H1 (cell line): ENCODE results near the gene DGKZ. TPM values are rescaled to one million over a fixed set of nuclear protein-coding genes. Genes with fewer than 3 reads are reported as not detected.

Source experiments
- ASH2L ChIP-seq: fragments of 200-600, 300-600 bp; sonication (generic); IDR thresholded peaks from one replicate; pipeline ENCODE4 v1.7.1; 2017; ENCODE audit warnings: low read length
- BRCA1 ChIP-seq: IDR thresholded peaks from 2 replicates; pipeline ENCODE4 v1.6.1; 2012; ENCODE audit warnings: low read depth, low read length, improper control_type of control experiment
- CBX5 ChIP-seq: fragments of 300-800, 300-1000 bp; sonication (generic); IDR thresholded peaks from 2 replicates; pipeline ENCODE4 v1.7.1; 2016; ENCODE audit warnings: antibody characterized with exemption, low read length, low read depth
- CTBP2 ChIP-seq: IDR thresholded peaks from 2 replicates; pipeline ENCODE4 v1.7.0; 2011; ENCODE audit warnings: borderline replicate concordance, mild to moderate bottlenecking, moderate library complexity, mixed read lengths, low read length; ENCODE audit not compliant: insufficient read depth, insufficient read length
- E2F6 ChIP-seq: IDR thresholded peaks from 2 replicates; pipeline ENCODE4 v1.6.1; 2012; ENCODE audit warnings: inconsistent platforms
- EP300 ChIP-seq, 2 experiments: IDR thresholded peaks; 1 replicate in 1 of 2; 2 replicates in 1 of 2; pipeline ENCODE4 v1.6.1; 2011 to 2012; ENCODE audit warnings: low read depth in 2 of 2, low read length in 2 of 2, mild to moderate bottlenecking in 2 of 2, borderline replicate concordance in 1 of 2, inconsistent platforms in 1 of 2, moderate library complexity in 1 of 2
- EZH2 ChIP-seq: fragments of 200-600 bp; sonication (generic); IDR thresholded peaks from 2 replicates; pipeline ENCODE4 v1.7.1; 2012; ENCODE audit warnings: low read depth, mild to moderate bottlenecking, moderate library complexity, low read length, inconsistent platforms; ENCODE audit not compliant: severe bottlenecking
- JUN ChIP-seq: IDR thresholded peaks from 2 replicates; pipeline ENCODE4 v1.6.1; 2011; ENCODE audit warnings: low read depth, mild to moderate bottlenecking, improper control_type of control experiment, low read length
- JUND ChIP-seq: IDR thresholded peaks from 2 replicates; pipeline ENCODE4 v1.6.1; 2011; ENCODE audit warnings: mild to moderate bottlenecking, improper control_type of control experiment, low read length
- NANOG ChIP-seq: IDR thresholded peaks from 2 replicates; pipeline ENCODE4 v1.6.1; 2011; ENCODE audit warnings: low read length, low read depth, mild to moderate bottlenecking, inconsistent platforms; ENCODE audit not compliant: insufficient read depth, poor library complexity, severe bottlenecking
- POLR2A ChIP-seq, 2 experiments: IDR thresholded peaks; 1 replicate in 1 of 2; 2 replicates in 1 of 2; pipeline ENCODE4 v1.6.1; 2011; ENCODE audit warnings: low read depth in 2 of 2, low read length in 2 of 2, mild to moderate bottlenecking in 2 of 2; ENCODE audit errors: control extremely low read depth in 1 of 2
- POLR2AphosphoS5 ChIP-seq: IDR thresholded peaks from 2 replicates; pipeline ENCODE4 v1.6.1; 2011; ENCODE audit warnings: low read depth, low read length
- POU5F1 ChIP-seq: IDR thresholded peaks from 2 replicates; pipeline ENCODE4 v1.6.1; 2011; ENCODE audit warnings: low read depth, mild to moderate bottlenecking, low read length, moderate library complexity
- RXRA ChIP-seq: IDR thresholded peaks from 2 replicates; pipeline ENCODE4 v1.6.1; 2011; ENCODE audit warnings: low read depth, mild to moderate bottlenecking, low read length, moderate library complexity; ENCODE audit not compliant: insufficient read depth
- SP2 ChIP-seq: IDR thresholded peaks from 2 replicates; pipeline ENCODE4 v1.6.1; 2012; ENCODE audit warnings: mild to moderate bottlenecking, low read length, inconsistent platforms
- SUZ12 ChIP-seq: fragments of 200-600 bp; sonication (generic); IDR thresholded peaks from 2 replicates; pipeline ENCODE4 v1.6.1; 2012; ENCODE audit warnings: mild to moderate bottlenecking, inconsistent platforms, low read length, moderate library complexity, mixed read lengths
- TAF7 ChIP-seq: optimal IDR thresholded peaks from 2 replicates; pipeline ENCODE3; 2011; ENCODE audit warnings: low read depth, mild to moderate bottlenecking, inconsistent platforms, low read length, moderate library complexity, borderline replicate concordance
- polyA plus RNA-seq, 7 experiments: library from polyadenylated mRNA; depleted of rRNA in 3 of 7; stranded (reverse) in 5 of 7; unstranded in 2 of 7; fragments of >200 nt in 5 of 7; fragments of 200-250 nt in 2 of 7; gene quantifications; 1 replicate in 5 of 7; 2 replicates in 1 of 7; 4 replicates in 1 of 7; pipeline versions ENCODE4 v1.2.1 to v1.2.3, GENCODE V29; 2011 to 2013; ENCODE audit warnings: missing spikeins in 2 of 7, mixed read lengths in 2 of 7
- total RNA-seq: library from RNA; stranded (reverse); fragmentation: NEBNext Ultra II Directional; extraction: Animal tissue kit (Norgen Biotek cat#: 25700); gene quantifications from 2 replicates; pipeline ENCODE4 v1.2.1, GENCODE V29; 2021
- TF ChIP-seq, protein P1 (sequence below): IDR thresholded peaks from 2 replicates; pipeline ENCODE4 v1.6.1; 2012; ENCODE audit warnings: inconsistent platforms

Gene DGKZ
- total and polyA plus RNA-seq, 2 of the 8 experiments (the other 6 are each of a cell fraction or from before 2014, with no cell fraction given), result 84.4 to 184 TPM

- no peak for TF ChIP-seq RXRA
- TF ChIP-seq POLR2AphosphoS5, result no peak; the same call in 1 of the 2 replicates
- TF ChIP-seq TAF7, result no peak
- TF ChIP-seq EZH2, result no peak
- TF ChIP-seq, protein P1, sequence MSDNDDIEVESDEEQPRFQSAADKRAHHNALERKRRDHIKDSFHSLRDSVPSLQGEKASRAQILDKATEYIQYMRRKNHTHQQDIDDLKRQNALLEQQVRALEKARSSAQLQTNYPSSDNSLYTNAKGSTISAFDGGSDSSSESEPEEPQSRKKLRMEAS, result peak; percentile 61
- TF ChIP-seq CBX5, result no peak
- no peak for TF ChIP-seq SP2
- TF ChIP-seq JUND, result no peak
- TF ChIP-seq NANOG, result no peak
- no peak; the same call in 1 of the 2 replicates for TF ChIP-seq E2F6
- TF ChIP-seq CTBP2, result no peak
- TF ChIP-seq EP300 (IDR thresholded peaks at IDR 0.05; ENCODE audit: borderline replicate concordance in 1 of 2, low read depth in 2 of 2, low read length in 2 of 2), result 0 out of 3 replicates have a peak, but pooled peaks of 1 of the 2 experiments have one; percentile 9
- no peak for TF ChIP-seq POU5F1
- peak; percentile 27 for TF ChIP-seq ASH2L
- peak in 1 of 2 experiments; percentile 42; a peak in 1 of 3 replicates for TF ChIP-seq POLR2A (IDR thresholded peaks at IDR 0.05; ENCODE audit: control extremely low read depth in 1 of 2, low read depth in 2 of 2, low read length in 2 of 2)
- TF ChIP-seq BRCA1, result no peak
- no peak for TF ChIP-seq JUN
- TF ChIP-seq SUZ12, result no peak
Measured at GRCh38 chr11:46381819-46382645, 34.8 kb downstream of the DGKZ start (continued).
